Fibroblast of skin of back (primary cell): Measurements from ENCODE around the gene DNAAF3. TPM values are rescaled to one million over a fixed set of nuclear protein-coding genes. Genes with fewer than 3 reads are reported as not detected.
A peak's percentile ranks its signal among the peaks of the same experiment; 100 is the strongest.
"Not testable (repeated sequence)": the region's sequence is repeated elsewhere in the genome, so short reads cannot be mapped to it uniquely, and the experiment has no call there.

ENCODE experiments used
- DNase-seq: peaks from one replicate; pipeline ENCODE4 v3.0.0-alpha.2; 2013
- polyA plus RNA-seq, 2 experiments: library from polyadenylated mRNA; unstranded; fragments of 120-200 nt; gene quantifications; one replicate each; pipeline ENCODE4 v1.2.1, GENCODE V29; 2013; ENCODE audit not compliant: insufficient read length in 2 of 2

The DNAAF3 gene
- polyA plus RNA-seq (2013, experiment 1 of 2; ENCODE audit: insufficient read length) = 0.71 TPM
- 0.26 TPM for polyA plus RNA-seq (2013, experiment 2 of 2; ENCODE audit: insufficient read length)

DNA sequence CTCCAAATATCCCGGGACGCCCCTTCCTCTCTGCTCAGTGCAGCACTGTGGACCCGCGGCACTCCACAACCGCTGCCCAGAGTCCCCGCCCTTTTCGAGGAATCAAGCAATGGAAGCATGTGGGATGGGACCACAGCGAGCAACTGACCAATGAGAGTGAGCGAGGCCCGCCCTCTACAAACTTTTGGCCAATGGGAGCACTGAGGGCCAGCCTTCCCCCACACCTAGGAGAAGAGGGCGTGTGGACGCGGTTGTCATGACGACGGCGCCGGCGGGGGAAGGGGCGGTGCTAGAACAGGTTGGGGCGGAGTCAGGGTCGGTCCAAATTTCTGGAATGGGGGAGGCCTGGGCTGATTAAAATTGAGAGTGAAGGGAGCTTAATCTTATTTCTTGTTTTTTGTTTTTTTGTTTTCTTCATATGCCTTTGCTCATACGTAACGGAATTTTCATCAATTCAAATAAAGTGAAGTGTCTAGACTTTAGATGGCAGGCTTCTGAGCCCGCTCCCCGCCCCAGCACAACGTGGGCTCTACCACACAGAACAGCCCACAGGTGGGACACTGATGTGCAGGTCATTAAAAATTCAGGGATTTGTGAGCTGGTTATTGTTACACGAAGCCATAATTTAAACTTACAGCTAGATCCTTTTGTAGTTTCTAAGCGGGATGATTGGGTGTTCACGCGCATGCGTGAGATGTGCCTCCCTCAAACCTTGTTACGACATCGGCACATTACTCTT, at the start of gene DNAAF3:
Gene DNAAF3, minus strand, starts transcription at position 84 of the 739 bp plus-strand sequence. CDS start 200 bp downstream, outside the sequence.
- peak; percentile 98 for DNase-seq

- no peak for DNase-seq
Measured at GRCh38 chr19:55213547-55213946, 47.1 kb upstream of the DNAAF3 start.

DNA sequence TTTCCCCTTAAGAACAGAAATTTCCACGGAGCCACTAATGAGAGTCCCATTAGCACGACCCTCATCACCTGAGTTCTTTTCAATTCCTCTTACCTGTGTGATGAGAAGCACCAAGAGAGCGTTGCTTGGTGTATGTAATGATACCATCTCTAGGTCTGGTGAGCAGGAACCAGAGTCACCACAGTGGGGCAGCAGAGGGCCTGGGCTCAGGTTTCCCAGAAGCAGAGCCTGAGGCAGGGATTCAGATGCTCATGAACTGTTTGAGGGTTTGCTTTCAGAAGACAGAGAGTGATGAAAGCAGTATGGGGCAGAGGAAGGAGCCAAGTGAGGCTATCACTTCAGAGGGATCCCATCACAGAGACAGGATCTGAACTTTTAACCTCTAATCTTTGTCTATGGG, 46.0 kb upstream of the DNAAF3 start:
- no peak for DNase-seq

- peak; percentile 96 for DNase-seq
Measured at GRCh38 chr19:55209693-55210472, 43.5 kb upstream of the DNAAF3 start.

- DNase-seq = no peak
Measured at GRCh38 chr19:55208880-55209692, 42.7 kb upstream of the DNAAF3 start, which contains the start of gene PTPRH. Gene PTPRH (minus strand): TSS chr19:55209501. CDS start chr19:55209433, 68 bp downstream.

GRCh38 chr19:55206664-55207500, 40.5 kb upstream of the DNAAF3 start:
- peak; percentile 93 for DNase-seq

GRCh38 chr19:55202199-55202598, 35.8 kb upstream of the DNAAF3 start:
- DNase-seq = not testable (repeated sequence)

DNA sequence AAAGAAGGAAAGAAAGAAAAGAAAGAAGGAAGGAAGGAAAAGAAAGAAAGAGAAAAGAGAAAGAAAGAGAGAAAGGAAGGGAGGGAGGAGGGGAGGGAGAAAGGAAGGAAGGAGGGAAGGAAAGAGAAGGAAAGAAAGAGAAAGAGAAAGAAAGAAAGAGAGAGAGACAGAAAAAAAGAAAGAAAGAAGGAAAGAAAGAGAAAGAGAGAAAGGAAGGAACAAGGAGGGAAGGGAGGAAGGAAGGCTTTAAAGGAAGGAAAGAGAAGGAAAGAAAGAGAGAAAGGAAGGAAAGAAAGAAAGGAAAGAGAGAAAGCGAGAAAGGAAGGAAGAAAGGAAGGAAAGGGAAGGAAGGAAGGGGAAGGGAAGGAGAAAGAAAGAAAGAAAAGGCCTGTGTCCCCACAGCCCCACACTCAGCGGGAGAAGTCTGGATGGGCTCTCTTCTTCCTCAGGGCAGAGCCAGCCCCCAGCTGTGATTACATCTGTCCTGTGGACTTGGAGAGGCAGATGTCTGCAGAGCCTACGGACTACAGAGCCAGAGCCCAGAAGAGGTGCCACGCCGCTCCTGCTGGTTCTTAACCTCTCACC, 33.3 kb upstream of the DNAAF3 start:
- no peak for DNase-seq

GRCh38 chr19:55198651-55199050, 32.2 kb upstream of the DNAAF3 start:
- no peak for DNase-seq

DNA sequence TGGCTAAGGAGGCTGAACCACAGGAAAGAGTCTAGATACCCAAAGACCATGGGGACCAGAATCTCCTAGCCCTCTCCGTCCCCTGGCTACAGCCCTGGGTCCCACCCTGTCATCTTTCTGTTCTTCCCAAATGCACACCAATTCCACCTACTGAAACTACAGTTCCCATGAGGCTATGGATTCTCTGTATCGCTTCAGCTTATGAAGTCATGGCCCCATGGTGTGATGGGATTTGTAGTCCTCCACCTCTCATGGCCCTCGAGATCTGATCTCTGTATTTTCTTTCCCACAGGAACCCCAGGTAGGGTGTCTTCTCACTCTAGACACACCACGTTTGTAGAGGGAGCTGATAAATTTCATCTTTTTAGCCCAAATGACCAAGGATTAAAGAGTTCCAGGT, 31.1 kb upstream of the DNAAF3 start:
- no peak for DNase-seq

DNA sequence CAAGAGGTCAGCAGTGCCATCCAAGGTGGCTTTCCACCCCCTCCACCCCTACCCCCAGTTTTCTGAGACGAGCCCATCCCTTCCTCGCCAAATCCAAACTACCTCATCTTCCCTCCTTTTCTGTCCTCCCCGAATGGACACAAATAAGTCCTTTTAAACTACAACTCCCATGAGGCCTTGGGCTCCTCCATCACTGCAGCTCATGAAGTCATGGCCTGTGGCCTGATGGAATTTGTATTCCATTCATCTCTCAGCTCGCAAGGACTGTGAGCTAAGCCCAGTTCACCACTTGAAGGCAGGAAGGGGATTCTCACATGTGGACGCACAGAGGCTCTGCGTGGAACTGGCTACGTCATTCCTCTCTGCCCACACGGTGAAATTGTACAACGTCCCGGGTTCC, 30.4 kb upstream of the DNAAF3 start:
- no peak for DNase-seq

GRCh38 chr19:55193481-55193880, 27.1 kb upstream of the DNAAF3 start:
- no peak for DNase-seq

DNA sequence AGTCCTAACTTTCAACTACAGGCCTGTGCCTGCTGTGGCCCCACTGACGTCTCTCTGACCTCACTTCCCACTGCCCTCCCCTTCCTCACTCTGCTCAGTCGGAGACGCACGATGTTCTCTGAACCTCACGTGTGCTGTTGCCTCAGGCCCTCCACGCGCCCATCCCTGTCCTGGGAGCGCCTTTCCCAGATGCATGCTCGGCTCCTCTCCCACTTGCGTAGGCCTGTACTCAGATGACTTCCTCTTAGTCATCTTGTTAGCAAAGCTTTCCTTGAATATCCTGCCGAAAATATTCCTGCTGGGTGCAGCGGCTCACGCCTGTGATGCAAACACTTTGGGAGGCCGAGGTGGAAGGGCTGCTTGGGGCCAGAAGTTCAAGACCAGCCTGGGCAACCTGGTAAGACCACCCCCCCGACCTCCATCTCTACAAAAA, 23.0 kb upstream of the DNAAF3 start:
- DNase-seq = peak; percentile 75

- no peak for DNase-seq
Measured at GRCh38 chr19:55188625-55189024, 22.2 kb upstream of the DNAAF3 start.

- no peak for DNase-seq
Measured at GRCh38 chr19:55186080-55186479, 19.7 kb upstream of the DNAAF3 start.

- DNase-seq = no peak
Measured at GRCh38 chr19:55181740-55182139, 15.3 kb upstream of the DNAAF3 start.

DNA sequence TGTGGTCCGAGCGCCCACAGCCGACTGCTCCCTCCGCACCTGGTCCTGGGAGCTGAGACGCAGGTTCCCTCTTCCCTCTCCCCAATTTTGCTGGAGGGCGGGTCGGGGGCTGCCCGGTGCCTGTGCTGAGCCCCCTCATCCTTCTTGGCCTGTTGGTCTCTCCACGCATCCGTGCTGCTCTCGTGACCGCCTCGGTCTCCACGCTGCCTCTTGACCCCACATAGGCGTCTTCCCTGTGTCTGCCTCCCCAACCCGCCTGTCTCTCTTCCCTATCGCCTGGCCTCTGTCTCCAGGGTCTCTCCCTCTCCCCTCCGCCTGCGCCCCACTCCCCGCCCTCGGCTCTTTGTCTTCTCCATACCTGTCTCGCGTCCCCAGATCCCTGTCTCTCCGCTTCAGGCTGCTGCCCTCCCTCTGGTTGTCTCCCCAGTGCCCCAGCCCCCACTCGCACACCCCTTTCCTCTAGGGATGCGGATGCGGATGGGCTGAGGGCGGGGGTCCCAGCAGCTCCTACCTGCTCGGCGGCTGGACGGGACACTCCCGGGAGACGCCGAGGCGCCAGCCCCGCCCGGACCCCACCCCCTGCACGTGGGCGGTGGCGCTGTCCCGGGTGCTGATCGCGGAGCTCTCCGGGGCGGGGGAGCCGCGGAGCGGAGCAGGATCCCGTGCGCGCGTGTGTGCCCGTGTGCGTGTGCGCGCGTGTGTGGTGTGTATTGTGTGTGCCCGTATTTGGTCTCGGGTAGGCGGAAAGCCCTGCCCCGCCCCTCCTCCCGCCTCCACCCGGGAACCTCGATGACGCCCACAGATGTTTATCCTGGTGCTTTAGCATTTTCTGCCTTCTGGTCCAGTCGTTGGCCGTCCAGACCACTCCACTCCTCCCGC, 13.4 kb upstream of the DNAAF3 start, which contains the start of gene SYT5:
Gene SYT5, minus strand, starts transcription at position 684 of the 879 bp plus-strand sequence. CDS start 1,248 bp downstream, outside the sequence.
- DNase-seq = peak; percentile 32

DNA sequence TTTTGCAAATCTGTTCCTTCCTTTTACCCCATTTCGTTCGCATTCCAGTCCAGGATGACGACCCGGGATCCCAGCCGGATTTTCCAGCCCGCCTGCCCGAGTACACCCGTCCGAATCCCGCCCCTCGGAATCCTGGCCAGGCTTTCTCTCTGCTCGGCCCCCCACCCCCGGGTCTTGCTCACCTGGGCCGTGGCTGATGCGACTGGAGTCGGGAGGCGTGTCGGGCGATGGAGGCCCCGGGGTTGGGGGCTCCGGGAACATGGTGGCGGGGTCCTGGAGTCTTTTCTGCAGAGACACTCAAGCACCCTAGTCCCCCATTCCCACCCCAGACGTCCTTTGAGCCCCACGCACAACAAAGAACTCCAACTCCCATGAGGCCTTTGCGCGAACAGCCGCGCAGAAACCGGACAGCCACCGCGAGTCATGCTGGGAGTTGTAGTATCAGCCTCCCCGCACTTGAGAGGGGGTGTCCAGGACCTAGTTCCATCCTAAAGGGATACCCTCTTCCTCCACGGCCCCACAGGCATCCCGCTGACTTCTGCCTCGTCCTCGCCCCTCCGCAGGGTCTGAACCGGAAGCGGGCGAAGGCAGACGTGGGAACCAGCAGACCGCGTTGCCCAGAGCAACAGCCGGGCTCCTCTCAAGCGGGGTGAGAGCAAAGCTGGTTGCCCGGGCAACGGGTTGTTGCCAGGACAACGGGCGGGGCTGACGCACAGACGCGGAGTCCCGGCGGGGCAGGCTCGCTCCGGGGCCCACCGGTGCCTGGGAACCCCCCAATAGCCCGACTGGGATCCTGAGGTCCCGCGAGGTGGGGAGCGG, 12.6 kb upstream of the DNAAF3 start:
- DNase-seq = peak; percentile 84

GRCh38 chr19:55176076-55176475, 9.7 kb upstream of the DNAAF3 start:
- no peak for DNase-seq
